ENCODE data around the gene STK24.
"Not testable (repeated sequence)": the region's sequence is repeated elsewhere in the genome, so short reads cannot be mapped to it uniquely, and the experiment has no call there.

The STK24 gene

GRCh38 chr13:98419786-98420553, 156.9 kb downstream of the STK24 start:
- Histone ChIP-seq H3K36me3 (peaks cover 12% of the 10 kb centered on the region), H3K9me3 (no peaks in the 10 kb centered on the region), H3K4me3 (ENCODE audit: low read depth, low read length) (no peak overlapping the region), H3K4me1 (no peaks in the 10 kb centered on the region), H3K27me3 (no peaks in the 10 kb centered on the region)
- DNase-seq, result no peak
- TF ChIP-seq CTCF (IDR thresholded peaks at IDR 0.05; ENCODE audit: low read depth, low read length), result no peak

GRCh38 chr13:98416408-98416807, 160.5 kb downstream of the STK24 start:
- DNase-seq, result no peak

GRCh38 chr13:98415326-98416070, 161.4 kb downstream of the STK24 start:
- Histone ChIP-seq H3K4me1 (no peaks in the 10 kb centered on the region), H3K27me3 (no peaks in the 10 kb centered on the region), H3K36me3 (peaks cover 36% of the 10 kb centered on the region), H3K4me3 (ENCODE audit: low read depth, low read length) (no peak overlapping the region), H3K9me3 (no peaks in the 10 kb centered on the region)
- no peak for DNase-seq
- TF ChIP-seq CTCF (IDR thresholded peaks at IDR 0.05; ENCODE audit: low read depth, low read length), result no peak

More at GRCh38 chr13:98416408-98416807, 160.5 kb downstream of the STK24 start:
- Histone ChIP-seq H3K9me3 (no peaks in the 10 kb centered on the region), H3K27me3 (no peaks in the 10 kb centered on the region), H3K4me1 (no peaks in the 10 kb centered on the region), H3K36me3 (peaks cover 29% of the 10 kb centered on the region), H3K4me3 (ENCODE audit: low read depth, low read length) (no peak overlapping the region)
- no peak for TF ChIP-seq CTCF (IDR thresholded peaks at IDR 0.05; ENCODE audit: low read depth, low read length)

- no peak for DNase-seq
- Histone ChIP-seq H3K4me3 (ENCODE audit: low read depth, low read length) (no peak overlapping the region), H3K36me3 (peaks cover 42% of the 10 kb centered on the region), H3K4me1 (no peaks in the 10 kb centered on the region), H3K27me3 (no peaks in the 10 kb centered on the region), H3K9me3 (no peaks in the 10 kb centered on the region)
- TF ChIP-seq CTCF (IDR thresholded peaks at IDR 0.05; ENCODE audit: low read depth, low read length), result no peak
These were observed 163.1 kb downstream of the STK24 start for GRCh38 chr13:98413796-98414195.

- not testable (repeated sequence) for H3K27me3 ChIP-seq; H3K4me1 ChIP-seq; H3K9me3 ChIP-seq; DNase-seq; H3K4me3 ChIP-seq (ENCODE audit: low read depth, low read length)
- H3K36me3 ChIP-seq, result peaks cover 42% of the 10 kb centered on the region
These were observed 163.6 kb downstream of the STK24 start for GRCh38 chr13:98413278-98413677.

GRCh38 chr13:98411617-98412265, 165.2 kb downstream of the STK24 start:
- no peak for DNase-seq
- no peaks in the 10 kb centered on the region for H3K27me3 ChIP-seq
- no peak for TF ChIP-seq CTCF (IDR thresholded peaks at IDR 0.05; ENCODE audit: low read depth, low read length)
- no peaks in the 10 kb centered on the region for H3K9me3 ChIP-seq
- no peaks in the 10 kb centered on the region for H3K4me1 ChIP-seq
- no peak overlapping the region for H3K4me3 ChIP-seq (ENCODE audit: low read depth, low read length)
- H3K36me3 ChIP-seq, result peaks cover 38% of the 10 kb centered on the region

All from BE2C (cell line).